Brain microvascular endothelial cell (primary cell): ENCODE data around the gene COP1.

ENCODE experiments used
- DNase-seq: peaks from one replicate; pipeline ENCODE4 v3.0.0-alpha.2; 2020
- H3K27ac ChIP-seq: fragments of 250-450 bp; sonication (Bioruptor Pico); 2 replicates; pipeline ENCODE4 v1.5.1; 2020; ENCODE audit warnings: mild to moderate bottlenecking, moderate library complexity
- H3K27me3 ChIP-seq: fragments of 250-450 bp; sonication (Bioruptor Pico); replicated peaks from 2 replicates; pipeline ENCODE4 v1.5.1; 2020; ENCODE audit warnings: mild to moderate bottlenecking
- H3K36me3 ChIP-seq: fragments of 250-450 bp; sonication (Bioruptor Pico); replicated peaks from 2 replicates; pipeline ENCODE4 v1.5.1; 2020; ENCODE audit warnings: mild to moderate bottlenecking
- H3K4me3 ChIP-seq: 2 replicates; pipeline ENCODE4 v1.5.1; 2011; ENCODE audit warnings: low read depth, mild to moderate bottlenecking, control low read depth, low read length, moderate library complexity
- CTCF ChIP-seq: IDR thresholded peaks from 2 replicates; pipeline ENCODE4 v1.5.1; 2011; ENCODE audit warnings: low read depth, mild to moderate bottlenecking, moderate library complexity, low read length, control low read depth, inconsistent platforms; ENCODE audit errors: missing control alignments
- in situ Hi-C: cut with HindIII; loops from 2 replicates; pipeline ENCODE4 v1.10.0; 2017; ENCODE audit warnings: low sequenced_read_pairs, low pct_ligation_motif_present

COP1 gene

GRCh38 chr1:175901076-175901836 lies 305.8 kb downstream of the COP1 start:
- no peak for DNase-seq
- Histone ChIP-seq H3K27me3 (no peaks in the 10 kb centered on the region), H3K36me3 (no peaks in the 10 kb centered on the region), H3K27ac (no peak overlapping the region), H3K4me3 (no peak overlapping the region)
- in situ Hi-C loops = no loop called here
- TF ChIP-seq CTCF = no peak

DNA sequence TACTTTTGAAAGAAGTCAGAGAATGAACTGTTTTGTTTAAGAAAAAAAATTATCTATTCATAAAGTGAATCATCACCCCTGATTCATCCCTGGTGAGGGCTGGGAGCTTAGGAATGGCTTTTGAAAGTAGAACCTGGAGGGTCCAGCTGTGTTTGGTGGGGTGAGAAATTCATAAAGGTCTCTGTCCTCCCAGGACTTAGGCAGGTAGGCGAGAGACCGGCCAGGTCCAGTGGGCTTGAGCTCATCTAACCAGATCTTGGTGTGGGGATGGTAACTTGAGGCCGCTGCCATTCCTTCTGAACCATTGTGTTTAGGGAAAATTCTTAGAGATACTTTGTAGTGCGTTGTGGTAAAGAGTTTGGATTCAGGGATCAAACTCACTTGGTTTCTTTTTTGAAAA lies 306.9 kb downstream of the COP1 start:
- DNase-seq = peak; percentile 9
- H3K27ac ChIP-seq = no peak overlapping the region
- in situ Hi-C loops = no loop called here
- H3K36me3 ChIP-seq = no peaks in the 10 kb centered on the region
- H3K4me3 ChIP-seq = no peak overlapping the region
- H3K27me3 ChIP-seq = no peaks in the 10 kb centered on the region
- no peak for TF ChIP-seq CTCF

DNA sequence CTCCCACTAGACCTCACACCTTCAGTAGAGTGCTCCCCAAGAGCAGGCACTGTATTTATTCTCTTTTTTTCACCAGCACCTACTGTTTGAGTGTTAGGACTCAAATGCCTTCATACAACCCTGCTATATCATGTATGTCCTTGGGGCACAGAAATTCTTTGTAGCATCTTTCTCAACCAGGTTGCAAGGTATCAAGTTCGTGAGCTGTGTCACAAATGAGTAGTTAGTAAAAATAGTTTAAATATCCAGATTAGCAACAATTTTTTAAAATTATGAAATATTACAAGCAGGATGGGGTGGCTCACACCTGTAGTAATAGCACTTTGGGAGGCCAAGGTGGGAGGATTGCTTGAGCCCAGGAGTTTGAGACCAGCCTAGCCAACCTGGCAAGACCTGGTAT lies 311.1 kb downstream of the COP1 start:
- in situ Hi-C loops = no loop called here
- no peaks in the 10 kb centered on the region for H3K36me3 ChIP-seq
- no peak for DNase-seq
- no peaks in the 10 kb centered on the region for H3K27me3 ChIP-seq
- no peak overlapping the region for H3K27ac ChIP-seq
- no peak overlapping the region for H3K4me3 ChIP-seq
- TF ChIP-seq CTCF = no peak
